Activated CD4-positive, alpha-beta T cell treated with anti-CD3 and anti-CD28 coated beads, Interleukin-2, amount 50 U/mL, for 48 hours (primary cell): ENCODE measurements around the gene ZMIZ1.

Source experiments
- DNase-seq, 2 experiments: peaks; one replicate each; pipeline ENCODE4 v3.0.0-alpha.2; 2020

ZMIZ1 gene

GRCh38 chr10:79191951-79192676 is 123.3 kb downstream of the ZMIZ1 start:
- no peak for DNase-seq

- no peak for DNase-seq
These were observed 123.9 kb downstream of the ZMIZ1 start for GRCh38 chr10:79192677-79193003.

- DNase-seq, result no peak
These were observed 125.1 kb downstream of the ZMIZ1 start for GRCh38 chr10:79193694-79194382.

DNA sequence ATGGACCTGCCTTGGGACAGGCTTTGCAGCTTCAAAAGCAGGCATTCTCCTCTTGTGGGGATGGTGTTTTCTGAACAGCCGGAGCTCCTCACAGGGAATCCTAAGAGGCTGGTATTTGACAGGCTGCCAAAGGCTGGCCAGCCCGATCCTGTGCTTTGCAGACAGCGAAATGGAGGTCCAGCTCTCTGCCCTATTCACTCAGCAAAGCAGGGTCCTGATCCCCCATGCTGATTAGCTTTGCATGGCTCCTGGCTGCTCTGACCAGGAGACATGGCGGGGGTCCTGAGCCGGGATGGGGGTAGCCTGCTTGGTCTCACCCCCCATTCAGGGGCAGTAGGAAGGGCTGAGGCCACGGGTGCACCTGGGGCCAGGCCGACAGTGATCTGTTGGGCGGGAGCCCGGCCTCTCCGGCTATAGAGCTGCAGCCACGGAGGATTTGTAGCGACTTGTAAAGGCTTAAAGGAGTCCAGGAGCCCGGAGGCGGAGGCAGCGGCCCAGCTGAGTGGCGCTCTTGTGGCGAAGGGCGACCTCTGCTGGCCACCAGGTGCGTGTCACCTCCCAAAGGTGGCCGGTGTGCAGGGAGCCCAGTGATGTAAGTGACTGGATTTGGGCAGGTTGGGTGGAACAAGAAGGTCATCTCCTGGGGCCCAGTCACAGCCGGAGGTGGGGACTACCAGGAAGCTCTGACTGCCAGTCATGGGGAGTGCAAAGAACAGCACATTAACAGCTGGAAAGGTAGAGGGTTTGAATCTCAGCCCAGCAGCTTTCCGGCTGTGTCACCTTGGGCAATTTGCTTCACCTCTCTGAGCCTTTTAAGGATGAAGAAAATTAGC is 126.5 kb downstream of the ZMIZ1 start:
- peak; percentile 80 to 82 for DNase-seq

DNA sequence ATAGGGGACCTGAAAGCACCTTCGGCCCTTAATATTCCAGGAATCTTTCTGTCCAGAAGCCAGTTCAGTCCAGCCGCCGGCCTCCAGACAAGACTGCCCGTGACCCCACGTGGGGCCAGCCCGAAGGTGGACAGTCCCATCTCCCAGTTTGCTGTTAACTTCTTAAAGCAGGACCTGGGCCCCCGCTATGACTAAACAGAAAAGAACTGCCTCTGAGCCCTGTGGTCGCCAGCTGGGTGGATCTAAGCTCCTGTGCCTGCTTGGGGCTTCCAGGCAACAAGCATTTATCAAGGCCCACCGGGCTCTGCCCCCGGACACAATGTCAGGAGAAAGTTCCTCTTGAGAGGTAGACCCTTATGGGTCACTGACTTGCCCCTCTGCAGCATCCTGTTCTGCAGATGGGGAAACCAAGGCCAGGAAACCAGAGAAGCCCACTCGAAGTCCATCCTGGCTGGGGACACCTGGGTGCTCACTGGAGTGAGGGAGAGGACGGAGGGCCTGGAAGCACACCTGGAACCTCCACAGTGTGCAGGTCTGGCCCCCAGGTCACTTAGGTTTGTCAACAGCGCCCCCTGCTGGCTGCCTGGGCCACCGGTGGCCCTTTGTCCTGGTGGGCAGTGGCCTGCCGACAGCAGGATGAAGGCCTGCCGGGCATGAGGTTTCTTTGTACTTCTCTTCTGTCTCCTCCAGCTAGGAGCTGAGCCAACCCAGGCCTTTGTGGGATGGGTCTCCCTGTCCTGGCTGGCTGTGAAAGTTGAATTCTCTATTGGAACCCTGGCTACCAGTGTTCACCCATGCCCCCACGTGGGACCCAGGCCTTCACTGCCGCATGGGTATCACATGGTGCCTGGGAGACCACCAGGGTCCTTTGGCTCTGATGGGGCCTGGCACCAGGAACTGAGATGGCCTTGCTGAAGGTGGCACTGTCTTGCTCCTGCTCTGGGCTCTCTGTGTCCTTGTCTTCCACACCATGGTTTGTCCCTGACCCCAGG is 128.0 kb downstream of the ZMIZ1 start:
- peak; percentile 84 for DNase-seq

GRCh38 chr10:79197558-79197957 is 128.8 kb downstream of the ZMIZ1 start:
- DNase-seq, result no peak

- DNase-seq, result no peak
These were observed 131.6 kb downstream of the ZMIZ1 start for GRCh38 chr10:79200346-79200745.

GRCh38 chr10:79201706-79202105 is 132.9 kb downstream of the ZMIZ1 start:
- no peak for DNase-seq

DNA sequence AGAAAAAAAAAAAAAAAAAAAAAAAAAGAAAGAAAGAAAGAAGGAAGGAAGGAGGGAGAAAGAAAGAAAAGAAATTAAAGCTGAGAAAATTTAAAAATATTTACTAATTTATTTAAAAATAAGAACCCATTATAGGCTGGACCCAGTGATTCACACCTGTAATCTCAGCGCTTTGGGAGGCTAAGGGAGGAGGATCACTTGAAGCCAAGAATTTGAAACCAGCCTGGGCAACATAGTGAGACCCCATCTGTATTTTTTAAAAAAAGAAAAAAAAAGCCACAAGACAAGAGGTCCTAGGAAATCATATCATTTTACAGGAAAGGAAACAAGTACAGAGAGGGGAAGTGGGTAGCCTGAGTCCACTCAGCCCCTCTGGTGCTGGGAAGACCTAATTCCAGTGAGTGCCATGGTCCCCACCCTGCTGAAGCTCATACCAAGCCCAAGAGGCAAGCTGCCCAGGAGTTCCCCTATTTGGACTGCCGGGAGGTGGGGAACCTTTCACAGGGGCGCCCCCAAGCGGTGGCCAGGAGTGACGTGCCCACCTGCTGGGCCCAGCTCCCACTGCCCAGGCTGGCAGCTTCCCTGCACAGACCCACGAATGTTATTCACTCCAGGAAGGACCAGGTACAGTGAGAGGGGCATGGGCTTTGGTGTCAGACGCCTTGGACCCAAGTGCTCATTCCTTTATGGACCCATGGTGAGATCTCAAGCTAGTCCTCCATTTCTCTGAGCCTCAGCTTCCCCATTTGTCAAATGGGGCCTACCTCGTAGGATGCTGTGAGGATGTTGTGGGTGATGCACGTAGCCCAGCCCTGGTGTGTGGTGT is 133.6 kb downstream of the ZMIZ1 start:
- peak; percentile 47 to 51 for DNase-seq

GRCh38 chr10:79203014-79203644 is 134.4 kb downstream of the ZMIZ1 start:
- DNase-seq, result no peak

DNA sequence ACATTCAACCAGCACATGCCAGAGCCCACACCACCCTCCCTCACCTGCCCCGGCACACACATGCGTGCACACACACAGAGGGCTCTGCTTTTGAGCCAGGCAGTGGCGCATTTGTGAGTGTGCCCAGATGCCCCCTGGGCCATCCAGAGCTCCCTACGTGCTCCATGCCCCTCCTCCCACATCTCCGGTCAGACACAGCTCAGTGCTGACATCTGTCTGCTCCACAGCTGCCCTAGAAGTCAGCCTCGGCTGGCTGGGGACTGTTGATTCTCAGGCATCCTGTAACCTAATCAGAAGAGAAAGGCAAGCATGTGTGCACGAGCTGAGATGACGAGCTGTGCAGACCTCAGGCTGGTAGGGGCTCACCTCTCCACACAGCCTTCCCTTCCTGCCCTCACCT is 135.1 kb downstream of the ZMIZ1 start:
- DNase-seq, result no peak

GRCh38 chr10:79206300-79207095 is 137.7 kb downstream of the ZMIZ1 start:
- DNase-seq, result no peak

DNA sequence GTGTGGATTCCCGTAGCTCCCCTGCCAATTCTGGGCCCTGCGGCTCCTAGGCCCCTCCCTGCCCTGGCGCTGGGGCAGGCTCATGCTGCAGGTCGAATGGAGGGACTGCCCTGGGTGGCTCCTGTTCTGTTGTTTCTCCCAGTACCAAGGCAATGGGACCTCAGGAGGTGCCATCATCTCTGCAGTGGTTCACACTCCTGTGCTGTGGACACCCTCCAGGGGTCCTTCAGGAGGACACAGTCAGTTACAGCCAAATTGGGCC is 138.3 kb downstream of the ZMIZ1 start:
- DNase-seq, result no peak

- DNase-seq, result no peak
These were observed 139.0 kb downstream of the ZMIZ1 start for GRCh38 chr10:79207726-79208125.

GRCh38 chr10:79208251-79208983 is 139.7 kb downstream of the ZMIZ1 start:
- no peak for DNase-seq

DNA sequence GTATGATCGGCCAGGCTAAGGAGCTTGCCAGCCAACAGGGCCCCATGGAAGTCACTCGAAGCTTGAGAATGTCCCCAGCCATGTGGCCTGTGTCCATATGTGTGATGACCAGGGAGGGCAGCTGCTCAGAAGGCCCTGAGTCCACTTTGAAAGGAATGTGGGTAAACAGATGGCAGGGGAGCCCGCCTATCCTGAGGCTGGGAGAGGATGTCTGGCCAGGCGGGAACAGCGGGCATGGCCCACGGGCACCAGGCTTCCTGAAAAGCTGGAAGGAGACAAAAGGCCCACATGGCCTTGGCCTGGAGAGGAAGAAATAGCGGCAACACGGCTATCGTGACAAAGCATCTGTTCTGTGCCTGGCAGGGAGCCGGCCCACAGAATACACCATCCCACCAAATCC is 140.6 kb downstream of the ZMIZ1 start:
- DNase-seq, result no peak

- no peak for DNase-seq
These were observed 141.1 kb downstream of the ZMIZ1 start for GRCh38 chr10:79209831-79210230.

- DNase-seq, result no peak
These were observed 141.9 kb downstream of the ZMIZ1 start for GRCh38 chr10:79210672-79211071.

GRCh38 chr10:79211616-79212015 is 142.8 kb downstream of the ZMIZ1 start:
- no peak for DNase-seq

DNA sequence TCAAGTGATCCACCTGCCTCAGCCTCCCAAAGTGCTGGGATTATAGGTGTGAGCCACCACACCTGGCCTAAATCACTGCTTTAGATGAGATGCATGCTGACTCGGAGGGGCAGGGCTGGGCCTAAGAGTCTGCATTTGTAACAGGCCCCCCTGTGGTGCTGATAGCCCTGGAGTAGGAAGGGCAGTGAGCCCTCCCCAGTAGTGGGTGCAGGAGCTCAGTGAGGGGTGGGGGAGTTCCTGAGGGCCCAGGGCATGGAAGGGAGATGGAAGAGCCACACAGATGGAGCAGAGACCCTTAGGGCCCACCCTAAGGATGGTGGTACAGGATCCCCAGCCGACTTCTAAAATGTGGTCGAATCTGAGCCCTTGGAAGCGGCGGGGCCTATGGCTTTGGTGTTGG is 146.8 kb downstream of the ZMIZ1 start:
- no peak for DNase-seq
